NB4 (cell line): Measurements from ENCODE around the gene LDHA.

Experiments
- CTCF ChIP-seq: IDR thresholded peaks from one replicate; pipeline ENCODE4 v1.5.1; 2012; ENCODE audit warnings: low read depth, low read length
- MYC ChIP-seq: IDR thresholded peaks from 2 replicates; pipeline ENCODE4 v1.6.1; 2011; ENCODE audit warnings: low read depth, low read length
- POLR2A ChIP-seq: IDR thresholded peaks from 2 replicates; pipeline ENCODE4 v1.6.1; 2011; ENCODE audit warnings: mild to moderate bottlenecking; ENCODE audit not compliant: insufficient read length; ENCODE audit errors: extremely low read depth

GRCh38 chr11:18408558-18409291 lies 14.4 kb downstream of the LDHA start:
- TF ChIP-seq CTCF = no peak
- no peak for TF ChIP-seq MYC
- no peak for TF ChIP-seq POLR2A
